D721Med (cell line): ENCODE results near the gene SLC45A1.

Source experiments
- DNase-seq: peaks from one replicate; pipeline ENCODE4 v3.0.0; 2011; ENCODE audit warnings: low spot score; ENCODE audit not compliant: insufficient read length
- FAIRE-seq: peaks from 2 replicates; lab custom pipeline; 2011; peaks lifted over from hg19 to GRCh38; lab: Jason Lieb, UNC
- TF ChIP-seq, protein P1 (sequence below): IDR thresholded peaks from 2 replicates; pipeline ENCODE4 v1.5.1; 2012; ENCODE audit warnings: mild to moderate bottlenecking, control low read depth; ENCODE audit not compliant: insufficient read depth; ENCODE audit errors: missing control alignments

Gene SLC45A1

DNA sequence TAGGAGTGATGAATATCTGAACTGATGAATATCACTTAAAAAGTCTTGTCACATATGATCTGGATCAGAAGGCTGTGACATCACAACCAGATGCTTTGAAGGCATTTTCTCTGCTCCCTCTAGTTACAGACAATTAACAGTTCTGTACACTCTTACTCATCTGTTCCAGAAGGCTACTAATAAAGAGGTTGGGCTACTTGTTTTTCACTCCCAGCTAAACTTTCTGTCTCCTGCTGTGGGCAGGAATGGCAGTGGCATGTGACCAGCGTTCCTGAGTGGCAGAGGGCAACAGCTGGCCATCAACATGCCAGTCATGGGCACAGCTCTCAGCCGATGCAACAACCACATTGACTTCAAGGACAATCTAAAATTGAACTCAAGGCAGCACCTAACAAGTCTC lies 66.7 kb downstream of the SLC45A1 start:
- FAIRE-seq (no peak), DNase-seq (no peak)
- TF ChIP-seq, protein P1, sequence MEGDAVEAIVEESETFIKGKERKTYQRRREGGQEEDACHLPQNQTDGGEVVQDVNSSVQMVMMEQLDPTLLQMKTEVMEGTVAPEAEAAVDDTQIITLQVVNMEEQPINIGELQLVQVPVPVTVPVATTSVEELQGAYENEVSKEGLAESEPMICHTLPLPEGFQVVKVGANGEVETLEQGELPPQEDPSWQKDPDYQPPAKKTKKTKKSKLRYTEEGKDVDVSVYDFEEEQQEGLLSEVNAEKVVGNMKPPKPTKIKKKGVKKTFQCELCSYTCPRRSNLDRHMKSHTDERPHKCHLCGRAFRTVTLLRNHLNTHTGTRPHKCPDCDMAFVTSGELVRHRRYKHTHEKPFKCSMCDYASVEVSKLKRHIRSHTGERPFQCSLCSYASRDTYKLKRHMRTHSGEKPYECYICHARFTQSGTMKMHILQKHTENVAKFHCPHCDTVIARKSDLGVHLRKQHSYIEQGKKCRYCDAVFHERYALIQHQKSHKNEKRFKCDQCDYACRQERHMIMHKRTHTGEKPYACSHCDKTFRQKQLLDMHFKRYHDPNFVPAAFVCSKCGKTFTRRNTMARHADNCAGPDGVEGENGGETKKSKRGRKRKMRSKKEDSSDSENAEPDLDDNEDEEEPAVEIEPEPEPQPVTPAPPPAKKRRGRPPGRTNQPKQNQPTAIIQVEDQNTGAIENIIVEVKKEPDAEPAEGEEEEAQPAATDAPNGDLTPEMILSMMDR: no peak

DNA sequence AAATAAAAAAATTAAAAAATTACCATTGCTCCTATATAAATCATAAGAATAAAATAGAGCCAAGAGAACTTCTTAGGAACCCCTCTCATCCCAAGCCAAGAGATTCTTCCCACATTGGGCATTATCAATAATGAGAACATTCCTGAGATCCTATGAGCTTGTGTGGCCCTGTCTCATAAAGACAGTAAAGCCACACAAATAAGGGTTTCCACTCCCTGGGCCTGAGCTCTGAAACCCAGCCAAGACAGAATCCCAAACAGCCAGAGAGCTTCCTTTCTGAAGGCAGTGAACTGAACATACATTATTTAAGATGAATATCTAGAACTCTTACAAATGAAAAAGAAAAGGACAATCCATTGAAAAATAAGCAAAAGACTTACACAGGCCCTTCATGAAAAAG lies 68.3 kb downstream of the SLC45A1 start:
- FAIRE-seq (no peak), DNase-seq (no peak)
- TF ChIP-seq, protein P1: no peak

DNA sequence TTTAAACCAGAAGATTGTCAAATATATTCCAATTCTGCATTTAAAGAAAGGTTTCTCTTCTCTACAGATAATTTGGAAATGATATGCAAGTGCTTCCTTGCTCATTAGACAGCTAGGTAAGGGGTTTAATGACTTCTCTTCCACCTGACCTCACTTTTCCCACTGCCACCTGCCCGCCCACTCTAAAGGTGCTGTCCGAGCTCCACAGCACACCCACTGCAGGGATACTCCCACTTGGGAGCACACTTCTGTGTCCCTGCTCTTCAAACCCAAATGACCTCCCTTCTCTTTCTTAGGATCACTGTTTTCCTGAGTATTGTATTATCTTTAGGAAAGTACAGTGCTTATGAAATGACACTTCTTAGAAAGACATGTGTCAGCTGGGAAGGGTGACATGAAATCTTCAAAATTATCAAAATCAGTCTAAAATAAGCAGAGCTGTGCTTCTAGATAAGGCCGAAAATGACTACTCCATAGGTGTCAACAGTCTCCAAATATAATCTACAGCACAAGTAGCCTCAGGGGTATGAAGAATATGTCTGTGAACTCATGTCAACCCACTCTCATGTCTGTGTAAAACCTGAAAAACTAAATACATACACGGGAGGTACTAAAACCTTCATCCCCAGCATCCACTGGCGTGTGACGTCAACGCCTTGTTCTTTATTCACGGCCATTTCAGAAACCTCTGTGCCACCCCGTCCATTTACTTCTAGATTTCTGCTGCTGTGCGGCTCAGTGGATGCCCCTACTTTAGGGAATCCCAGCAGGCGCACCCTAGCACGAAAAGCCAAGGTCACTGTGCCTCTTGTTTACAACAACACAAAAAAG lies 71.0 kb downstream of the SLC45A1 start:
- FAIRE-seq (no peak), DNase-seq (no peak)
- TF ChIP-seq, protein P1: no peak

DNA sequence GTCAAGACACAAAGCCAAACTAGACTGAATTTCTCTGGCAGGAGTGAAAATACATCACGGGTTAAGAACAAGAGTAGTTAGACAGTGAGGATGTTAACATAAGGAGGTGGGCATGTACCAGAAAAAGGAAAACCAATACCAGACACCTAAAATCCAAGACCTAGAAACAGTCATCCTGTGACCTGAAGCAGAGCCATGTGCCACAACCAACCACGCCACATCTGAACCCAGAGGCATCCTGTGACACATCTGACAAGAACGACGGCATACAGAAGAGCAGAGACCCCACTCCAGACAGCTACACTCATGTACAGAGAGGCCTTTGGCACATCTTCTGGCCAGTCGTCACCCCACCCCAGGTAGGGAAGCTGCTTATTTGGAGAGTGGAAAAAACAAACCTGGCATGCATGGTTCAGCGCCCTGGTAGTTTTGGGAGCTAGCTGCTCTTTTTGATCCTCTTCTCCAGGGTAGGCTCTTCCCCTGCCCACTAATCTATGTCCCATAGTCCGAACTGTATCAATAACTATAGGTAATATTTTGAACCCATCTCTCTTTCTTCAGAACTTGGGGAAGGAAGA lies 72.1 kb downstream of the SLC45A1 start:
- TF ChIP-seq, protein P1: no peak
- FAIRE-seq: no peak

DNA sequence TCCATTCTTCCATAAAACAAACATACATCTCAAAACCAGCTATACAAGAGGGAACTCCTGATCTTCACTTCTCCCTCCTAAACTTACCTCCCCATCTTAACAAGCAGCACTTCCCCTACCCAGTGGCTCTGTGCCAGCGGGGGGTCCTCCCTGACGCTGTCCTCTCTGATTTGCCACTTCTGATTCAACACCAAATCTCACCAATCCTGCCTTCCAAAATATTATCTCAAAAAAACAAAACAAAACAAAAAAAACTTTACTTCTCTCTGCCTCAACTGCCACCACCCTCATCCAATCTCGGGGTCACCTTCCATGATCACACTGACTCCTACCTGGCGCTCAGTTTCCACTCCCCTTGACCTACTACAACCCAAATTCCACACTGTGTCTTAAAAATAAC lies 72.8 kb downstream of the SLC45A1 start:
- no peak for FAIRE-seq
- TF ChIP-seq, protein P1: no peak
- DNase-seq: no peak

More for the DNA sequence above, 72.1 kb downstream of the SLC45A1 start:
- no peak for DNase-seq

DNA sequence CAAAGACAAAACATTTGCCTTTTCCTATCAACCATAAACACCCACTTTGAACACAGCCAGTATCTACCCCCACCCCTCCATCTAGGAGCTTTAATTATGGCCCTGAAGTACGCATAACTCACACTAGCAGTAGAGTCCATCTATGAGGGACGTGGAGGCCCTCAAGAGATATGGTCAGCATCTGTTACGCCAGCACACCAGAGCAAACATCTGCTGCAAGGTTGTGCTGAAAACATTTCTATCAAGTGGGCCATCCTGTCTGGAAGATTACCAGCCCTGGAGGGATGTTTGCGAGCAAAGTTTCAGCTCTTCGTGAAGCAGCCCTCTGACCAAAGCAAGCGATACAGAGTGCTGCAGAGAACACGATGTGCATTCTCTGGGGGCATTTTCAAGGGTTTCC lies 74.6 kb downstream of the SLC45A1 start:
- TF ChIP-seq, protein P1: no peak
- no peak for FAIRE-seq

More for the DNA sequence above, 74.6 kb downstream of the SLC45A1 start:
- DNase-seq: no peak
